Muscle layer of colon (tissue), 2 donors: ENCODE results near the gene CSF2.

ENCODE experiments used
- H3K27ac ChIP-seq: one replicate; pipeline ENCODE4 v1.7.0; 2013; ENCODE audit warnings: low read depth, mild to moderate bottlenecking, low read length, moderate library complexity
- H3K27me3 ChIP-seq, 2 donors: one replicate each; pipeline ENCODE4 v1.7.0; 2013; ENCODE audit warnings: low read length in 2 of 2, mild to moderate bottlenecking in 2 of 2; ENCODE audit not compliant: insufficient read depth in 2 of 2, control insufficient read depth in 1 of 2
- H3K36me3 ChIP-seq: one replicate; pipeline ENCODE4 v1.7.0; 2013; ENCODE audit warnings: mild to moderate bottlenecking, low read length; ENCODE audit not compliant: insufficient read depth
- H3K4me1 ChIP-seq: one replicate; pipeline ENCODE4 v1.7.0; 2013; ENCODE audit warnings: mild to moderate bottlenecking, low read length; ENCODE audit not compliant: insufficient read depth
- H3K4me3 ChIP-seq, 2 donors: one replicate each; pipeline ENCODE4 v1.7.0; 2013; ENCODE audit warnings: low read length in 2 of 2, low read depth in 1 of 2, mild to moderate bottlenecking in 1 of 2, moderate library complexity in 1 of 2
- H3K9ac ChIP-seq: one replicate; pipeline ENCODE4 v1.7.0; 2013; ENCODE audit warnings: low read length
- H3K9me3 ChIP-seq: one replicate; pipeline ENCODE4 v1.7.0; 2013; ENCODE audit warnings: mild to moderate bottlenecking, low read length
- donor health status: abdominal sarcoma.
- donor health status: Adenocarcinoma of cecum.

The CSF2 gene

DNA sequence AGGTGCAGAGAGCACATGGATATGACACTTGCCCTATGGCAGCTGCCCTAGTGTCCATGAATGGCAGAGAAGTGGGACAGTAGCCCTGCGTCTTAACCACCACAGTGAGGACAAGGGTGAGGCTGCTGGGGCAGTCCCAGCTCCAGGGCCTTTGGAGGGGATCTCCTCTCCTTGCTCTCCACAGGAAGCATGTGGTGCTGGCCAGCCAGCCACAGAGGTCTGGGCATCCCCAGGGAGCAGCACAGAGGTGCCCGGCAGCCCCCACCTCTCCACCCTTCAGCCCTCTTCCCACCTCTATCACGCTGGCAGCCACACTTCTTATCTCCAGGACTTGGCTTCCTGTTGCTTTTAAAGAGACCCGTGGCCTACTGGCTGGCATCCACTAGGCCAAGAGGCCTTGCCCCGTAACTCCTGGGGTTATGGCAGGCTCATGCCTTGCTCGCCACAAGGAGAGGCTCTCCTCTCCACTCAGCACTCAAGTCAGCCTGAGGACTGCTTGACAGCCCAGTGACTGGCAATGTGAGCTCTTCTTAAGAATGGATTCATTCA lies 21.9 kb downstream of the CSF2 start:
- Histone ChIP-seq H3K27ac (no peak overlapping the region), H3K27me3 (no peaks in the 10 kb centered on the region), H3K36me3 (no peaks in the 10 kb centered on the region), H3K4me1 (no peaks in the 10 kb centered on the region), H3K9me3 (no peaks in the 10 kb centered on the region), H3K9ac (no peak overlapping the region), H3K4me3 (no peak overlapping the region)

DNA sequence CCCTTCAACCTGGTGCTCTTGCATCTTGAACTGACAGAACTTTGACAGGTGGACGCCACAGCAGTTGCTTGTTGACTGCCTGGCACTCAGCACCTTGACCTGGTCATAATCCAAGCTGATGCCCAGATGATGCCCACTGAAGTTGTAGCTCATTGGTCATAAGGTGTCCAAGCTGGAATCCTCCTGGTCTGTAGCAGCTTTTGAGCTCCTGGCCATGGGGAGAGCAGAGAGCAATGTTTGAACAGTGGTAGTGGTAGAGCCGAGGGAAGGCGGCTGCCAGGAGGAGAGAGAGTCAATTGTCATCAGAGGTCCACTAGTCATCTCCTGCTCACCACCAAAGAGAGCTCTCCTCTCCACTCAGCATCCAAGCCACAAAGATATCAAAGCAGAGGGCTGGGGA lies 23.3 kb downstream of the CSF2 start:
- H3K9ac ChIP-seq: no peak overlapping the region
- H3K4me1 ChIP-seq: no peaks in the 10 kb centered on the region
- no peaks in the 10 kb centered on the region for H3K36me3 ChIP-seq
- no peak overlapping the region for H3K27ac ChIP-seq
- no peaks in the 10 kb centered on the region for H3K9me3 ChIP-seq
- H3K4me3 ChIP-seq: no peak overlapping the region
- H3K27me3 ChIP-seq: no peaks in the 10 kb centered on the region

DNA sequence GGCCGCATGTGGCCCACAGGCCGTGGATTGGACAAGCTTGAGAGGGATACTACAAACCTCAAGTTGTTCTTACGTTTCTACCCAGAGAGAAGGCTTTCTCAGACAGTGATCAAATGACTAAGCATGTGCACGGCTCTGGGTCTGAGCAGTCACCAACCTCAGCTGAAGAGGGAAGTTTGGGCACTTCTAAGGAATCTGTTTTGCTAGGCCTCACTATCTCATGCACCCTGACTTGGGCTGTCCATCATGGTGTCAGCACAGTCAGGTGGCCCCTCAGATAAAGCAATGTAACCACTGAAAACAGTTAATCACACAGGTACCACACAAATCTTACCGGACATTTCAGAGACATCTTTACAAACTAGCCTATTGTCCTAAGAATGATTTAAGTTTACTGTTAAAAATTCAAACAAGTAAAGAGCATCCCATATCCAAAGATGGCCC lies 24.6 kb downstream of the CSF2 start:
- peaks cover 2% of the 10 kb centered on the region for H3K4me1 ChIP-seq
- H3K27ac ChIP-seq: no peak overlapping the region
- no peak overlapping the region for H3K9ac ChIP-seq
- no peak overlapping the region for H3K4me3 ChIP-seq
- H3K36me3 ChIP-seq: no peaks in the 10 kb centered on the region
- H3K9me3 ChIP-seq: no peaks in the 10 kb centered on the region
- H3K27me3 ChIP-seq: no peaks in the 10 kb centered on the region

DNA sequence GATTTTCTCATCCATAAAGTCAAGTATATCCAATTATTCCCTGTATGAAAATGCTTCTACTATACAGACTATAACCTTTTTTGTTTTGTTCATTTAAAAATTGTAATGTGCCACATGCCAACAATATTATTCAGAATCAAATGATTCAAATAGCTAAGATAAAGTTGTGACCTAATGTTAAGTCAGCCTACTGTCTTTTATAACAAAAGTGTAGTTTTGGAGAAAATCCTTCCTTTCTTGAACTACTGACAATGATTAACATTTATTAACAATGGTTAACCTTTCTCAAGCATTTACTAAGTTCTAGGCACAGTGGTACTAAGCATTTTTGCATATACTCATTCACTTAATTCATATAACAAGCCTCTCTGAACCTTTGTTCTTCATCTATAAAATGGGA lies 25.0 kb downstream of the CSF2 start:
- H3K36me3 ChIP-seq: no peaks in the 10 kb centered on the region
- H3K27ac ChIP-seq: no peak overlapping the region
- peaks cover 6% of the 10 kb centered on the region for H3K4me1 ChIP-seq
- H3K4me3 ChIP-seq: no peak overlapping the region
- H3K27me3 ChIP-seq: no peaks in the 10 kb centered on the region
- no peak overlapping the region for H3K9ac ChIP-seq
- H3K9me3 ChIP-seq: no peaks in the 10 kb centered on the region

DNA sequence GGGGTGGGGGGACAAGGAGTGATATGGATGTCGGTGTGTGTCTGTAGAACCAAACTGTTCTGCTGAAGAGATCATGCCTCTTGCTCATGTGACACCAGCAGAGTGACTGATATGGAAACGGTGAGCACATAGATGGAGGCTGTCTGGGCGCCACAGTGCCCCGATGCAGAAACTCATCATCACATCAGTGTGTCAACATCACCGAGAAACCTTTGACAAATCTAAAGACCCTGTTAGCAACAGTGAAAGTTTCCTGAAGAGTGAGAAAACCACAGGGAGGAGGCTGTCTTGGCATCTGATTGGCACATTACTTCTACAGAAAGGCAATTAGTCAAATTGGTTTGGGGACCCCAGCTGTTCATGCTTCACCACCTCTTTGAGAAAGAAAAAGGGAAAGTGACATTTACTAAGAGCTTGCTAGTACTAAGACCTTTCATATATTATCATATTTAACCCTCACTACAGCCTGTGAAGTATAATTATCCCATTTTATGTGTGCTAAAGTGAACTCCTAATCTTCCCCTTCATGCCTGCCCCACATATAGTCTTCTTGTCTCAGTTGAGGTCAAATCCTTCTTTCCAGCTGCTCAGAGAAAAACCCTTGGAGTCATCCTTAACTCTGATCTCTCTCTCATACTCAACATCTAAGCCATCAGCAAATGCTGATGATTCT lies 25.6 kb downstream of the CSF2 start:
- H3K9me3 ChIP-seq: no peaks in the 10 kb centered on the region
- no peak overlapping the region for H3K4me3 ChIP-seq
- H3K36me3 ChIP-seq: no peaks in the 10 kb centered on the region
- H3K27me3 ChIP-seq: no peaks in the 10 kb centered on the region
- peaks cover 8% of the 10 kb centered on the region for H3K4me1 ChIP-seq
- no peak overlapping the region for H3K9ac ChIP-seq
- H3K27ac ChIP-seq: no peak overlapping the region

DNA sequence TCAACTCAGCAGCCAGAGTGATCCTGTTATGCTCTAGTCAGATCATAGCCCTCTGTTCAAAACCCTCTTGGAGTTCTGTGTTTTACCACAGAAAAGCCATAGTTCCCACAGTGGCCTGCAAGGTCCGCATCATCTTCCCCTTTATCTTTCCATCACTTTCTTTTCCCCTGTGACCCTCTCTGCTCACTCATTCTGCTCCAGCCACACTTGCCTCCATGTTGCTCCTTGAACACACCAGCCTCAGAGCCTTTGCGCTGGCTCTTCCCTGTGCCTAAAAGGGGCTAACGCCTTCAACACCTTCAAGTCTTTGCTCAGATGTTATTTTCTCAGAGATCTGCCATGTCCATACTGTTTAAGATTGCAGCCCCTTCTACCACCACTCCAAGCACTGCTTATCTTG lies 26.3 kb downstream of the CSF2 start:
- Histone ChIP-seq H3K9me3 (no peaks in the 10 kb centered on the region), H3K27ac (no peak overlapping the region), H3K9ac (no peak overlapping the region), H3K36me3 (no peaks in the 10 kb centered on the region), H3K4me1 (peaks cover 8% of the 10 kb centered on the region), H3K4me3 (no peak overlapping the region), H3K27me3 (no peaks in the 10 kb centered on the region)

DNA sequence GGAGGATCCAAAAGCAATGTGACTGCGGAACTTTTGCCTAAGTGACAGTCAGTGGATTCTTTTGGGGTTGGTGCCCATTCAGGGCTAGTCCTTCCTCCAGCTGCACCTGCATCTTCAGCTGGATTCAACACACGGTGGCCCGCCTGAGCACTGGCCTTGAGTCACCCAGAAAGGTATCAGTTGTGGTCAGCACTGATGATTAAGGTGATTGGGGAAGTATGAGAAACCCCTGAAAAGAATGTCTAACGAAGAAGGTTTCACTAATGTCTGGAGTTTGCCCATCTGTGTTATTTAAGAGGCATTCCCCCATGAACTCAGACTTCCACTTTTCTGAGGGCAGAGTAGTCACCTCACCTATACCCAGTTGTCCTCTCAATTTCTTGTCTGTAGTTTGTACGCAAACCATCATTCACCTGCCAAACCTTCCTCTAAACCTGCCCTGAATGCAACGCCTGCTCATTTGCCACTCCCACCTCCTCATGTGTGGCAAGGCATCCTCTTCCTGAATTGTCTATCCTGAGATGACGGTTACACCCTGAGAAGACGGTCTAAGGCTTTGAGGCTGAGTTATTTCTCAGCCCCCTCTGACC lies 27.2 kb downstream of the CSF2 start:
- Histone ChIP-seq H3K9ac (no peak overlapping the region), H3K36me3 (no peaks in the 10 kb centered on the region), H3K27ac (no peak overlapping the region), H3K4me3 (no peak overlapping the region), H3K4me1 (peaks cover 8% of the 10 kb centered on the region), H3K27me3 (no peaks in the 10 kb centered on the region), H3K9me3 (no peaks in the 10 kb centered on the region)

DNA sequence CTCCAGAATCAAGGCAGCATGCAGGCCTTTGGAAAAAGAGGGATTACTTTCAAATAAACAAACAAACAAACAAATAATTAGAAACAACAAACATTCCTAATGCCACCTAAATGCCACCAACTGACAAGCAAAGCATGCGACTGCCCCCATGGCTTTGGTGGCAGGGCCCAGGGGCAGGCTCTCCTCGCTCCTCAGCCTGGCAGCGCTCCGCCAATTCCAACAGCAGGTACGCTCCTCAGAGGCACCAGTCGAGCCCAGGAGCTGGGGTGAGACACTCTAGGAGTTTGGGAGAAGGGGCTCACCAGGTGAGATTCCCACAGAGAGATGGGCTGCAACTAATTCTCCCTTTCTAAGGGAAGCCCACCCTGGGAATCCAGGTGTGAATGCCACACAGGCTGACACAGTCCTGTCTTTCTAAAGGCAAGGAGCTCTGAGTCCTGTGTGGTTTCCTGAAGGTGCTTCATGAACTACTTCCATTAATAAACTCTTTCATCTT lies 27.8 kb downstream of the CSF2 start:
- Histone ChIP-seq H3K27me3 (no peaks in the 10 kb centered on the region), H3K9ac (no peak overlapping the region), H3K4me3 (no peak overlapping the region), H3K9me3 (no peaks in the 10 kb centered on the region), H3K36me3 (no peaks in the 10 kb centered on the region), H3K27ac (no peak overlapping the region), H3K4me1 (peaks cover 8% of the 10 kb centered on the region)

DNA sequence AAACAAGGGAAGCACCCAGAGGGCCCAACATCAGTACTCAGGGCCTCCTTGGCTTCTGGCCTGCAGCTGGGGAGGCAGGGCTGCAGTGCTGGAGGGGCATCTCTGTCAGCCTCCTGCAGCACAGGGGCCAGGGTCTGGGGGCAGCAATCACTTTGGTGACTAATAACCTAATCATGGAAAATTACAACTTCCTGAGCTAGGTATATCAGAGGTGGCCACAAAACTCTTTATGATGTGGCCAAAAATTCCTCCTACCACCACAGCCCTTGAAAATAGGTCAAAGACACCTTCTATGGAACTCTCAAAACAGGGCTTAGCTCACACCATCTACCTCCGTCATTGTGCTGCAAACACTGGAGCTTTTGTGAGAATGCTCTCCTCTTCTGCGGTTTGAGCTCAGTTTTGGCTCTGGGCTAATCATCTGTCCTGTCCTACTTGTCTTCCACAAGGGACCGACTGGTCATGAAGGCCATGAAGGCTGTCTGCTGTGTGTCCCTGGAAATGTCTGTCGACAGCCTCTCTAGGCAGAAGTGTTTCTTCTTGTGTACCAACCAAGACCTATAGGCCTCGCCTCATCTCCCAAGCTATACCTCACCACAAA lies 28.6 kb downstream of the CSF2 start:
- H3K27ac ChIP-seq: no peak overlapping the region
- H3K36me3 ChIP-seq: no peaks in the 10 kb centered on the region
- no peak overlapping the region for H3K9ac ChIP-seq
- peaks cover 8% of the 10 kb centered on the region for H3K4me1 ChIP-seq
- H3K27me3 ChIP-seq: no peaks in the 10 kb centered on the region
- H3K4me3 ChIP-seq: no peak overlapping the region
- no peaks in the 10 kb centered on the region for H3K9me3 ChIP-seq

DNA sequence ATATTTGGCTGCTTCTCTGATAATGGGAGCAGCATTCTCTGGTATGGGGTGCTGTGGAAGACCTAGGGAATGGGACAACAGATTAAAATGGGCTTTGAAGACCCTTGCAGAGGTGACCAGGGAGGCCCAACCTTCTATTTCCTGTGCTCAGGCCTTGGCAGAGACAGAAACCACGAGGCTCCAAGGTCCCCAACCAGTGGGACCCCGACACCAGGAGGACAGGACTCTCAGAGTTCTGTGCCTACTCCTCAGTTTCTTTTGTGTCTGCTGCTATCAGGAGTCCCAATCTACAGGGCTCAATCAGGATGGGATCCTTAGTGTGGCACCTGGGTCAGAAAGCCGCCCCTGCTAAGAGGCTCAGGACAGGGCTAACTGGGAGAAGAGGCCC lies 29.3 kb downstream of the CSF2 start:
- Histone ChIP-seq H3K4me3 (no peak overlapping the region), H3K9ac (no peak overlapping the region), H3K27ac (no peak overlapping the region), H3K9me3 (no peaks in the 10 kb centered on the region), H3K36me3 (no peaks in the 10 kb centered on the region), H3K4me1 (peaks cover 8% of the 10 kb centered on the region), H3K27me3 (no peaks in the 10 kb centered on the region)

DNA sequence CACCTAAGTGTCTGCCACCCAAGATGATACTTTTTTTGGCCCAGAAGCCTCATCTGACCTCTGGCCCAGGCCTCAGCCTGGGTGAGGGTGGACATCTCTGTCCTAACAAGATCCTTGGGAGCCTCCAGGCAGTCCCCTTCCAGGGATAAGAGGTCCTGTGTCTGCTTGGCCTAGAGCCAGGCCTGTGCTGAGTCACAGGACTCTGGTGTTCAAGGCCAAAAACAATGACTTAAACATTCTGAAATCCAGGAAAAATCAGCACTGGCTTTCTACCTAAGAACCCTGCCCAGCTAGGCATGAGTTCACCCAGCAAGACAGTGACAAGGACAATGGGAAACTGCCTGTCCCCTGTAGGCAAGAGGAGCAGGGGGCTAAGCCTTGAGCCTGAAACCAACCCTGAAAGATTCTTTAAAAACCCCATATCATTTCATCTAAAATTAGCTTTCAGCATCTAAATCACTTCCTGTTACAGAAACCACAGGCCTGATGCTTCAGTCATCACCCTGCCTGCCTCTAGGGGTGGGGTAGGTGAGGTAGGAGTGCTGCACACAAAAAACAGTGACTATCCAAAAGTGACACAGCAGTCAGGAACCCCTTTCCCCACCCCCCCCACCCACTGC lies 29.9 kb downstream of the CSF2 start:
- Histone ChIP-seq H3K36me3 (no peaks in the 10 kb centered on the region), H3K4me3 (no peak overlapping the region), H3K9me3 (no peaks in the 10 kb centered on the region), H3K27ac (no peak overlapping the region), H3K4me1 (peaks cover 8% of the 10 kb centered on the region), H3K9ac (no peak overlapping the region), H3K27me3 (no peaks in the 10 kb centered on the region)
